Measurements from ENCODE around the gene GNG7.
"Not testable (repeated sequence)": the region's sequence is repeated elsewhere in the genome, so short reads cannot be mapped to it uniquely, and the experiment has no call there.

The GNG7 gene

DNA sequence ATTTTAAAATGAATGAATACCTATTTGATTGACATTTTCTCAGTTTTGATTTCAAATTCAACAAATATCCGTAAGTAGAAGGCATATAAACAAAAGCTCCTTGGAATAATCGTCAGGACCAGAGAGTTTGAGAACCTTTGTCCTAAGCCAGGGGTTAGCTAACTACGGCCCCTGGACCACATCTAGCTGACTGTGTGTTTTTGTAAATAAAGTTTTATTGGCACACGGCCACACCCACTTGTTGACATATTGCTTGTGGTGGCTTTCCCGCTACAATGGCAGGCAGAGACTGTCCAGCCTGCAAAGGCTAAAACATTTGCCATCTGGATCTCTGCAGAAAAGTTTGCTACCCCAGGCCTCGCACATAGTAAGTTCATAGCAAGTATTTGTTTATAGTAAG is 83.4 kb downstream of the GNG7 start:
- DNase-seq (ENCODE audit: low read depth), result no peak

DNA sequence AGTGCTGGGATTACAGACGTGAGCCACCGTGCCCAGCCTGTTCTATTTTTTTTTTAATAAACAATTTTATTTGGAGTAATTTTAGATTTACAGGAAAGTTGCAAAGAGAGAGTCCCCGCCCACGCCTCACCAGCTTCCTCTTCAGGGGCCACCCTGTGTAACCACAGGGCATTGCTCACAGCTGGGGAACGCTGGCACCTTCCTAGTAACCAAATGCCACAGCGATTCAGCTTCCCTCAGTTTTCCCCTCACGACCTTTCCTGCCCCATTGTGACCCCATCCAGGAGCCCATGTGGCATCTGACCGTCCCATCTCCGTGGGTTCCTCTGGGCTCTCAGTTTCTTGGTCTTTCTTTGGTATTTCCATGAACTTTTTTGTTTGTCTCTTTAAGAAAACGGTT is 83.9 kb downstream of the GNG7 start:
- peak; percentile 49 for DNase-seq (ENCODE audit: low read depth)

DNA sequence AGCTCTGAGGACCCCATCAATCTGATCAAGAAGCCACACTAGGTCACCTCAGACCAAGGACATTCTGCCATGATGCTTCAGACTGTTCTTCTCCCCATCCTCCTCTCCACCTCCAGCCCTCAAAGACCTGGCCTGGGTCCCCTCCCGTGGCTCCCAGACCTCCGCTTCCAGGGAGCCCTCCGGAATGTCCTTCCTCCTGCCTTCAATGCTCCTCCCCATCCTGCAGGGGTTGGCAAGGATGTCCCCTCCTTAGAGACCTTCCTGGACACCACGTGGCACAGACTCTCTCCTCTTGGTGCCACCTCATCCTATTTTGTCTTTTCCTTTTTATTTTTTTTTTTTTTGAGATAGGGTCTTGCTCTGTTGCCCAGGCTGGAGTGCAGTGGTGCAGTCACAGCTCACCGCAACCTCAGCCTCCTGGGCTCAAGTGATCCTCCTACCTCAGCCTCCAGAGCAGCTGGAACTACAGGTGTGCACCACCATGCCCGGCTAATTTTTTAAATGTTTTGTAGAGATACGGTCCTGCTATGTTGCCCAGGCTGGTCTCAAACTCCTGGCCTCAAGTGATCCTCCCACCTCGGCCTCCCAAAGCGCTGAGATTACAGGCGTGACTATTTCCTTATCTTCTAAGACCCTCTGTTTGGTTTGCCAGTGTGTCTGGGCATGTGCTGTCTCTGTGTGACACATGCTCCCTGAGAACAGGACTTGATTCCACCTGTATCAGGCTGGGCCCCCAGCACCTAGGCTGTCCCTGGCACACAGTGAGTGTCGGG is 84.9 kb downstream of the GNG7 start:
- DNase-seq (ENCODE audit: low read depth), result no peak

DNA sequence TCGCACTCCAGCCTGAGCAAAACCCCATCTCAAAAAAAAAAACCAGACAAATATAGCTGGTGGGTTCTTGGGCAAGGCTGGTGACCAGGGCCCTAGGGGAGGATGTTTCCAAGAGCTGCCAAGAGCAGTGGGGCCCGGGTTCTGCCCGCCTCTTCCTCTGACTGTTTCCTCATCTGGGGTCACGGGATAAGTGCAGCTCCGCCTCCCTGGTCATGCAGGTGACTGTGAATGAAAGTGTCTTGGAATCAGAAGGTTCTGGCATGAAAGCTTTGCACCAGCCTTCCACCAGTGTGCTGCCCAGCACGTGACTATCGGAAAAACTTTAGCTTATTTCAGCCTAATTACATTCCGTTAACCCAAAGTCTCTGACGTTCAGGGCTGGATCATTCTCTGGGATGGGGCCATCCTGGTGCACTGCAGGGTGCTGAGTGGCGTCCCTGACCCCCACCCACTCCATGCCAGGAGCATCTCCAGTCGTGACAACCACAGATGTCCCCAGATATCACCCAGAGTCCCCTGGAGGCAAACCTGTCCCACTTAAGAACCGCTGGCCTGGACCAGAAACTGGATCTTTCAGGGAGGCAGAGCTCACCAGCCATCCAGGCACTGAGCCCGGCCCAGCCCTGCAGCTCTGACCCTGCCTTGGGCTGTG is 85.6 kb downstream of the GNG7 start:
- DNase-seq (ENCODE audit: low read depth), result no peak

DNA sequence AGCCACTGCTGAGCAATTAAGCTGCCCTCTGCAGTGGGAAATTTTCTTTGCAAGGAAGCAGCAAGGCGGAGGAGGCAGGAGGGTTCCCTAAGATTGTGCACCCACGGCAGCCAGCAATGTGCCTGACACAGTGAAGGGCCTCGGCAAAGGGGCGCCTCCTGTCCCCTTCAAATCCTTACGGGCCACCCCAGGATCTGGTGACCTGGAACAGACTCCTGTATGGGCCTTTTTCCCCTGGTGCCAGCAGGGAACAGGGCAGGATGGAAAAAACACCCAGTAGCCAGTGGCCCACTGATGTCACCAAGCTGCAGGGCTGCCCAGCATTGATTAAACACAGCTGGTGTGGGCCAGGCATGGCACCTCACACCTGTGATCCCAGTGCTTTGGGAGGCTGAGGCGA is 86.7 kb downstream of the GNG7 start:
- DNase-seq (ENCODE audit: low read depth), result no peak

DNA sequence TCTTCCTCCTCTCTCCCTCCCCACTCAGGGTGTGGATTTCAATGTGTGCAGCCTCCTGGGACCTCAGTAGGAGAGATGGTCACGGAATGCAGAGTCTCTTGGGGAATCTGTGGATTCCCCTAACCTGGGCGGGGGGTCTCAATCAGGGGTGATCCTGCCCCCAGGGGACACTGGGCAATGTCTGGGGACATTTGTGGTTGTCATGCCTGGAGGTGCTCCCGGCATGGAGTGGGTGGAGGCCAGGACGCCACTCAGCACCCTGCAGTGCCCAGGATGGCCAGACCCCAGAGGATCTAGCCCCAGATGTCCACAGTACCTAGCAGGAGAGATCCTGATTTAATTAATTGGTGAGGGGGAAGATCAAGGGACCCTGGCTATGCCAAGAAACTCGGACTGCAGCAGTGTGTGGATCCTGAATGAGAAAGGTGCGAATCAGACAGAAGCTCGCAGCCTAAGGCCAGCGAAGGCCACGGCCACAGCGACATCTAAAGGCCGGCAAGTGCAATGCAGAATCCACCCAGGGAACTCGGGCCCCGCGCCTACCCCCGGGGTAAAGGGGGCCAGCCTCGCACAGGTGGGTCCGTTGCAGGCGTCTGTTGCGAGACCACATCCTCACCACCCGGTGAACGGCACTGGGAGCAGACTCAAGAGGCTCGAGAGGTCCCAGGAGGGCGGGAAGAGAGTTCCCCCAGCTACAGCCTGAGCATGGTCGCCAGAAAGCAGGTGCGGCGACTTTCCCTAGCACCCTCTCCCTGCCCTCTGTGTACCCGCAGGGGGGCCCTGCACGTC is 88.8 kb downstream of the GNG7 start:
- no peak for DNase-seq (ENCODE audit: low read depth)

DNA sequence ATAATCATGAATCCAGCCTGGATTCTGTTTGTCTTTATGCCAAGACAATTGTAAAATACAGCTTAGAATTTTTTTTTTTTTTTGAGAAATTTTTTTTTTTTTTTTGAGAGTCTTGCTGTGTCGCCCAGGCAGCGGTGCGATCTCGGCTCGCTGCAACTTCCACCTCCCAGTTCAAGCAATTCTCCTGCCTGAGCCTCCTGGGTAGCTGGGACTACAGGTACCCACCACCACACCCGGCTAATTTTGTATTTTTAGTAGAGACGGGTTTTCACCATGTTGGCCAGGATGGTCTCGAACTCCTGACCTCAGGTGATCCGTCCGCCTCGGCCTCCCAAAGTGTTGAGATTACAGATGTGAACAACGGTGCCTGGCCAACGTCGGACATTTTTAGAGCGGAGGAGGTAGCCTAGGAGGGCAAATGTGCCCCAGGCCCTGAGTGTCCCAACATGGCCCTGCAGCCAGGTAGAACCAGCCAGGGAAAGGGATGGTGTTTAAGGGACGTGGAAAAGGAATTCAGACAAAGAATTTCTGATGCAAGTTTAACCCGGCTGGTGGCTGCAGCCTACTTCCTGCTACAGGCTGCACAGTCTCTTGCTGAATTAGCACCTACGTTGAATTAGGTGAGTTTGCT is 89.8 kb downstream of the GNG7 start:
- DNase-seq (ENCODE audit: low read depth), result no peak

DNA sequence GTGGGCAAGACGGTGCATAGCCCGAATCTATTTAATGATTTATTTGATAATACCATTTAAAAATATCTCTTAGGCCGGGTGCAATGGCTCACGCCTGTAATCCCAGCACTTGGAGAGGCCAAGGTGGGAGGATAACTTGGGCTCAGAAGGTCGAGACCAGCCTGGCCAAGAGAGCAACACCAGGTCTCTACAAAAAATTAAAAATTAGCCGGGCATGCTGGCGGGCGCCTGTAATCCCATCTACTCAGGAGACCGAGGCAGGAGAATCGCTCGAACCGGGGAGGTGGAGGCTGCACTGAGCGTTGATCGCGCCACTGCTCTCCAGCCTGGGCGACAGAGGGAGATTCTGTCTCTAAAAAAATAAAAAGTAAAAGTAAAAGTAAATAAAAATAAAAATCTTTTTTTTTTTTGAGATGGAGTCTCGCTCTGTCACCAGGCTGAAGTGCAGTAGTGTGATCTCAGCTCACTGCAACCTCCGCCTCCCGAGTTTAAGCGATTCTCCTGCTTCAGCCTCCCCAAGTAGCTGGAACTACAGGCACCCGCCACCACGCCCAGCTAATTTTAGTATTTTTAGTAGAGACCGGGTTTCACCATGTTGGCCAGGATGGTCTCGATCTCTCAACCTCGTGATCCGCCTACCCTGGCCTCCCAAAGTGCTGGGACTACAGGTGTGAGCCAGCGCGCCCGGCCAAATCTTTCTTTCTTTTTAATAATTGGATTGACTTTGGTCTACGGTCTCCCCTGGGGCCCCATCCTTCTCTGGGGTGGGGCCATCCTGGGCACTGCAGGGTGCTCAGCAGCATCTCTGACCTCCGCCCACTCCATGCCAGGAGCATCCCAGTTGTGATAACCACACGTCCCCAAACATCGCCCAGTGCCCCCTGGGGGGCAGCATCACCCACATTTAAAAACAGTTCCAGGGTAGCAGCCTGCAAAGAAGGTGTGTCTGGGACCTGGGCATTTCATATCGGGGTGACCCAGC is 90.7 kb downstream of the GNG7 start:
- no peak for DNase-seq (ENCODE audit: low read depth)

DNA sequence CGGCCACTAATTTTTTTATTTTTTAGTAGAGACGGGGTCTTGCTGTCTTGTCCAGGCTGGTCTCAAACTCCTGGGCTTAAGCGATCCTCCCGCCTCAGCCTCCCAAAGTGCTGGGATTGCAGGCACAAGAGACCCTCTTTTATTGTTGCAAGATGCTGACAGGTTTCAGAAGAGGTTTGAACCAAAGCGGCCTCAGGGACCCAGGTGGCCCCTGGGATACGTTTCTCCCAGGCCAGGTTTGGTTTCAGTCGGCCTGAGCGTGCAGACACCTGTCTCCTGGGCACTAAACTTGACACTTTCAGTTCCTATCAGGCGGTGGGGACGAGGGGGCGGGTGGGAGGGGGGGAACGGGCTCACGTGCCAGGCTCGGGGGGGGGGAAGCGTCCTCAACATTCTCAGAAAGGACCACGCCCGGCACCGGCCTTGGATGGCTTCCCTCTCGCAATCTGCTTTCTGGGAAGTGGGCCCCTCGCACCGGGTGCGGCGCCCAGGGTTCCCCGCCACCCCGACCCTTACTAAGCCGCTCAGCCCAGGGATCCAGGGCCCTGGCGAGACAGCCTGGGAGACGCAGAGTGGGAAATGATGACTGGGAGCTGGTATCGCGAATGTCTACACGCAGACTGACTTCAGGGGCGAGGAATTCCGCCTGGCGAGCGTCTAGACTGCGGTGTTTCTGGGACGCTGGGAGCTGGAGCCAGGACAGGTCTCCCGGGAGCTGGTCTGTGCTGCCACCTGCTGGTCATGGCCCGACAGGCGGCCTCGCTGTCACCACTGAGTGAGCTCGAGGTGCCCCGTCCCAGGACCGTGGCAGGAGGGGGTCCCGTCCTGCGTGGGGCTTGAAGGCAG is 91.6 kb downstream of the GNG7 start:
- peak; percentile 67 for DNase-seq (ENCODE audit: low read depth)

DNA sequence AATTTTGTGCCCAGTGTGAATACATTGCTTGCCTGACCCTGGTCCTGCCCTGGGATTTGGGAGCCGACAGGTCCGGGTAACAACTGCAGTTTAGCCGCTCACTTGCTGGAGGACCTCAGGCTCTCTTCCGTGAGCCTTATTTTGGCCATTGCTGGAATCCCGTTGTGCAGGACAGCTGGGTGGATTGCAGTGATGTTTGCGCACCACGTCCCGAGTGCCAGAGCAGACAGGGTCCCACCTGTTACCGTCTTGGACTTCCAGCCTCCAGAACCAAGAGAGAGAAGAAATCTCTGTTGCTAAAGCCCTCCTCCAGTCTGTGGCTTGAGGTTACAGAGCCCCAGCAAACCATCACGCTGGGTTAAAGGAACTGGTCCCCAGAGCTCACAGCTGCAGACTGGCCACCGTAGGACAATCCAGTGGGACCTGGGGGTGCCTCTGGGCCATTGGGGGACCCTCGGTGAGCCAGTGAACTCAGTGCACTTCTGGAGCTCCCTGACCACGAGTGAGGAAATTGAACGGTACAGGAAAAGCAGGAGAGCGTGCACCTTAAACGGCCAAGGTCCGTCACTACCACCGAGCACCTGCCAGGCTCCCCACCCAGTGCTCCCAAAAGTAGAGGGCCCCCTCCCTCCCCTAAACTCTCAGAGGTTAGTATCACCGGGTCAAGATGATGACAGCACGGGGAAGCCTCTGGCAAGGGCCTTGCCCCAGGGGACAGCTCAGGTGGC is 92.9 kb downstream of the GNG7 start:
- DNase-seq (ENCODE audit: low read depth), result no peak

DNA sequence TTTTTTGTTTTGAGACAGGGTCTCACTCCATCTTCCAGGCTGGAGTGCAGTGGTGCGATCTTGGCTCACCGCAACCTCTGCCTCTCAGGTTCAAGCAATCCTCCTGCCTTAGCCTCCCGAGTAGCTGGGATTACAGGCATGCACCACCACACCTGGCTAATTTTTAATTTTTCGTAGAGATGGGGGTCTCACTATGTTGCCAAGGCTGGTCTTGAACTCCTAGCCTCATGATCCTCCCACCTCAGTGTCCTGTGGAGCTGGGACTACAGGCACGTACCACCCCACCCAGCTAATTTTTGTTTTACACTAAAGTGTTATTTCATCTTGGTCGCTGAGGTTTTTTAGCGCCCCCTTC is 93.5 kb downstream of the GNG7 start:
- DNase-seq (ENCODE audit: low read depth), result not testable (repeated sequence)

DNA sequence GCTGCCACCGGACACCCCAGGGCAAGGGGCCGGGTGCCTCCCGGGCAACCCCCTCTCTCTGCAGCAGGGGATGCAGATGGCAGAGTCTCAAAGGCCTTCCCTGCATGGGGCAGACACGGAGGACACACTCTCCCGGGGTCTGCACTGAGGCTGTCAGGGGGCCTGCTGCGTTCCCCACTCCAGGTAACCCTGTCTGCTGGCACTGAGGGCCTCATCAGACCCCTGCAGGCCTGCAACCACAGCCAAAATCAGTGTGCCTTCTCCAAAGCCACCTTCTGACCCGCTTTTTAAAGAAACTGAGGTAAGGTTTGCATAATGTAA is 93.9 kb downstream of the GNG7 start:
- no peak for DNase-seq (ENCODE audit: low read depth)

DNA sequence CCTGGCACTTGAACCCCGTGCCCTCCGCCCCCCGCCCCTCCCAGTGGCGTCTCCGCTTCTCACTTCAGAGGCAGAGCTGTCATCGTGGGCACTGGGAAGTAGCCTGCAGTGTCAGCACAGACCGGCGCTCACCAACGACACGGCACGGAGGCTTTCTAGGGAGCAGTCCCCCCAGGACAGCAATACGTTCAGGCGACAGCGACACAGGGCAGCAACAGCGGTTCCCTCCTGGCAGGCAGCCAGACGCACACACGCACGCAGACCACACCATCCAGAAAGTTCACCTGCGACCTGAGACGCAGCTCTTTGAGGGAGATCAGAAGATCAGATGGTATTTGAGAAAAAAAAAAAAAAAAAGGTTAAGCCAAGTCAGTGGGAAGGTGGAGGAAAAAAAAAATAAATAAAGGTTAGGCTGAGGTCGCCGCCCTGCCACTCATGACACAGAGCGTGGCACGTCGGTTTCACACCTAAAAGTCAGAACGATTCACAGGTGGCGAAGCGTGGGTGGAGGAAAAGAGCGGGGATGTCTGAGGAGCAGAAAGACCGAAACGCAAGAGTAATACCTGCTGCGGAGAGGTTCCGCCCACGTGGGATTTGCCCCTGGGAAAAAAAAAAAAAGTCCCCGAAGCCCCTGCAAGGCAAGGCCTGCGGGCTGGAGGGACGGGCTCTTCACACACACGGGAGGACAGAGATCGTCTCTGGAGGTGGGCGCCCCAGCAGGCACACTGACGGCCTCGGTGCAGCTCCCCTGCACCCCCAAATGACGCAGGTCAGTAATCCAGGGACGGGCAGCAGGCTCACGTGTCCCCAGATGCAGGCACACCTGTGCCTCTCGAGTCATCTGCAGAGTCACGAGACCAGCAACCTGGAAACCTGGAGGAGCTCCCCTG is 94.5 kb downstream of the GNG7 start:
- DNase-seq (ENCODE audit: low read depth), result peak; percentile 68

DNA sequence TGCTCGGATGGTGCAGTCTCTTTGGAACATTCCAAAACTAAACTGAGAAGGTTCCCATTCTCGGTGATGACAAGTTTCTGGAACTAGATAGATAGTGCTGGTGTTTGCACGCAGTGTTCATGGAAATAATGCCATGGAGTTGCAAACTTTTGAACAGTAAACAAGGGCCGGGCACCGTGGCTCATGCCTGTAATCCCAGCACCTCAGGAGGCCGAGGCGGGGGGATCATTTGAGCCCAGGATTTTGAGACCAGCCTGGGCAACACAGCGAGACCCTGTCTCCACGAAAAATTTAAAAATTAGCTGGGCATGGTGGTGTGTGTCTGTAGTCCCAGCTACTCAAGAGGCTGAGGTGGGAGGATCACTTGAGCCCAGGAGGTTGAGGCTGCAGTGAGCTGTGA is 95.7 kb downstream of the GNG7 start:
- not testable (repeated sequence) for DNase-seq (ENCODE audit: low read depth)

DNA sequence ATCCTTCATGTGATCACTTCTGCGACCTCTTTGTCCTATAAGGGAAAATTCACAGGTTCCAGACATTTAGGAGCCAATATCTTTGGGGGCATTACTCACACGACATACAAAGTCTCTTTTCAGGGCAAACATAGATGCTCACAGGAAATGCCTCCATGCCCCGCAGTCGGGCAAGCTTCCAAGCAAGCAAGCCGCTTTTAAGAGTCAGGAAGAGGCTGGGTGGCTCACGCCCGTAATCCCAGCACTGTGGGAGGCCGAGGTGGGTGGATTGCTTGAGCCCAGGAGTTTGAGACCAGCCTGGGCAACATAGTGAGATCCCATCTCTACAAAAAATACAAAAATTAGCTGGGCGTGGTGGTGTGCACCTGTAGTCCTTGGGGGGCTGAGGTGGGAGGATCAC is 96.6 kb downstream of the GNG7 start:
- not testable (repeated sequence) for DNase-seq (ENCODE audit: low read depth)

DNA sequence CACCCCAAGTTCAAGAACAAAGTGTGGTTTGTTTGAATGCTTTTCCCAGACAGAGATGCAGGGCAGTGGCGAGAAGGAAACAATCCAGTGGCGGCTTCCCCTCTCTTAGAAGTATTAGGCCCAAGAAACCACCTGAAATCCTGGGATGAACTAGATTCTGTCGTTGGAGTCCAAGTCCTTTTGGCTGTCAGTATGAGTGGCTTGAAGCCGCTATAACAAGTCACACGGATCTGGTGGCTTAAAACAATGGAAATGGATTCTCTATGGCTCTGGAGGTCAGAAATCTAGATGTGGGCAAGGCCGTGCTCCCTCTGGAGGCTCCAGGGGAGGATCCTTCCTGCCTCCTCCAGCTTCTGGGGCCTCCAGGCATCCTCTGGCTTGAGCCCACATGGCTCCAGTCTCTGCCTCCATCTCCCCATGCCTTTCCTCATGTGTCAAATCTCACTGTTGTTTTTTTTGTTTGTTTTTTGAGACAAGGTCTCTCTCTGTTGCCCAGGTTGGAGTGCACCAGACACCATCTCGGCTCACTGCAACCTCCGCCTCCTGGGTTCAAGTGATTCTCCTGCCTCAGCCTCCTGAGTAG is 97.7 kb downstream of the GNG7 start:
- no peak for DNase-seq (ENCODE audit: low read depth)

DNA sequence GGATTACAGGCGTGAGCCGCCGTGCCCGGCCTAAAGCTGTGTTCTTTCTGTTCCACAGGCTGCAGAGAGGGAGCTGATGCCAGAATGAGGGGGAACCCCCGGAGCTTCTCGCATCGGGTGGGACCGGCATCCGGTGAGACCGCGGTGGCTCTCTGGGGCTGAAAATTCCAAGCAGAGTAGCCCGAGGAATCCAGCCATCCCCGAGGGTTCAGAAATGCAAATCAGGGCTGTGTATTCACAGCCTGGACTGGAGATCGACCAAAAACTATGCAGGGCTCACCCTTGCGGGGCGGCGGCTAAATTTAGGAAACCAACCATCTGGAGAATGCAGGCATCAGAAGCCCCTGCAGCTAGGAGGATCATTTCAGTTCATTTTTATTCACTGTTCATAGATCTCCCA is 99.2 kb downstream of the GNG7 start:
- DNase-seq (ENCODE audit: low read depth), result no peak

DNA sequence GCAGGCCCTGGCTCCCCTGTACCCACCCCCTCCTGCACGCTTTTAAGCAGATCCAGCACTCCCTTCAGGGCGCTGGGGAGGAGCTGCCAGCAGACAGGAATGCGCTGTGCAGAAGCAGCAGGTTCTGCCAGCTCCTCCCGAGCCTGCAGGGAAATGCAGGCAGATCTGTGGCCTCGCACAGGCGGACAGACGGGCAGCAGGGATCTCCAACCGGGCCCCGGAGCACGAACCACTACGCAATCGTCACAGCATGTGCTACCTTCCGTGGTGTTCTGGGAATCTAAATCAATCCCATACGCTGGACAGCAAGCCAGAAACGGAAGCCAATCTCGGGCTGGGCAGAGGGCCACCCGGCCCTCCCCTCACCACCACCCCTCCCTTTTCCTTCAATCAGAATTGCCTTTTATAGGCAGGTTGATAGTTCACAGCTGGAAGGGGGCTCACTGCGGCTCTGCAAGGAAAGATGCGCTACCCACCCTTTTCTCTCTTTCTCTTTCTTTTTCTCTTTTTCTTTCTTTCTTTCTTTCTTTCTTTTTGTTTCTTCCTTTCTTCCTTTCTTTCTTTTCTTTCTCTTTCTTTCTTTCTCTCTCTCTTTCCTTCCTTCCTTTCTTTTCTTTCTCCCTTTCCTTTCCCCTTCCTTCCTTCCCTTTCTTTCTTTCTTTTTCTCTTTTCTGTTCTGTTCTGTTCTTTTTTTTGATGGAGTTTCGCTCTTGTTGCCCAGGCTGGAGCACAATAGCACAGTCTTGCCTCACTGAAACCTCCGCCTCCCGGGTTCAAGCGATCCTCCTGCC is 99.9 kb downstream of the GNG7 start:
- no peak for DNase-seq (ENCODE audit: low read depth)
